ENCODE results near the gene NAV3.

The NAV3 gene

DNA sequence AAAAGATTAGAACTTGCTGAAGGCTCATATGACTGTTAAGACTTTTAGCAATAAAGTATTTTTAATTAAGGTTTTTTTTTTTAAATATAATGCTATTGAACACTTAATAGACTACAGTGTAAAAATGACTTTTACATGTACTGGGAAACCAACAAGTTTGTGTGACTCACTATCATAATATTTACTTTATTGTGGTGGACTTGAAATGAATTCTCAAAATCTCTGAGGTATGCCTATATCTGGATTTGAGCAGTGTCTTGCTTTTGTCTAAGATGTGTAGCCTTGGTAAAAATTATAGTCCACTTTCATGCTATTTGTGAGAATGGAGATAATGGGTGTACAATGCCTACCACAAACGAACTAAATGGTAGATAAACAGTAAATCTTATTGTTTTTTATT lies 33.9 kb upstream of the NAV3 start:
- no peak for DNase-seq (ENCODE audit: extremely low read depth, low read depth)
- no peak for TF ChIP-seq CTCF (IDR thresholded peaks at IDR 0.05; ENCODE audit: low read depth, low read length)

DNA sequence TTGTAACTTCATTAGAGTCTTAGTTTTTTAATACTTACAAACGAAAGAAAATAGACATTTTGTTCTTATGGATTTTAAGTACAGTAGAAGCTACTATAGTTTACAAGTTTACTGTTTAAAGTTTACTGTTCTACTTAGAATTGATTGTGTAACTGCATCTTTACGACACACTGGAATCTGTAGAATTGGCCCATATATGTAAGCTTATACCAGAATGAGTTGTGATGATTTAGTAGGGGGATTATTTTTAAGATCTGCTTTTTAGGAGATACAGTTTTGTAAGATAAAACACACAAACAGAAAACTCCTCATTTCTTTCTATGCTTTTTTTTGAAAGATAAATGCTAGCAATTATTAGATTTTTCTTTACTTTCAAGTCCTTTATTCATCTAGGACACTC lies 30.2 kb upstream of the NAV3 start:
- no peak for TF ChIP-seq CTCF (IDR thresholded peaks at IDR 0.05; ENCODE audit: low read depth, low read length)
- no peak for DNase-seq (ENCODE audit: extremely low read depth, low read depth)

- TF ChIP-seq CTCF (IDR thresholded peaks at IDR 0.05; ENCODE audit: low read depth, low read length), result no peak
- DNase-seq (ENCODE audit: extremely low read depth, low read depth), result no peak
These were observed 22.2 kb upstream of the NAV3 start for GRCh38 chr12:77808534-77808933.

DNA sequence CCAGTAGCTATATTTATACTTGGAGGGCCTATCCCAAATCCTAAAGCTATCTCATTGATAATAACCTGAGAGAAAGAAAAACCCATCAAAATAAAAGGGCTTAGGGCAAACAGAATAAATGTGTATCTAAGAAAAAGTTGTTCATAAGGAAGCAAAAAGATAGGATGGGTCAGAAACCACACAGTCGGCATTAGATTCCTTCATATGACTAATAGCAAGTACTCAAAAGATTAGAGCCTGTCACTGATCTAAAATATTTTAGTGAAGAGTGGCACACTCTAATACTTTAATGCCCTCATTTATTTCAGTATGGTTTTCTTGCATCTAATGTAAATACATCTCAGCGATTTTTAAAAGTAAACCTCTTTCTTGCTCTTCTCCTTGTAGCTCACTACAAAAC lies 17.1 kb upstream of the NAV3 start:
- DNase-seq (ENCODE audit: extremely low read depth, low read depth), result no peak
- no peak for TF ChIP-seq CTCF (IDR thresholded peaks at IDR 0.05; ENCODE audit: low read depth, low read length)

DNA sequence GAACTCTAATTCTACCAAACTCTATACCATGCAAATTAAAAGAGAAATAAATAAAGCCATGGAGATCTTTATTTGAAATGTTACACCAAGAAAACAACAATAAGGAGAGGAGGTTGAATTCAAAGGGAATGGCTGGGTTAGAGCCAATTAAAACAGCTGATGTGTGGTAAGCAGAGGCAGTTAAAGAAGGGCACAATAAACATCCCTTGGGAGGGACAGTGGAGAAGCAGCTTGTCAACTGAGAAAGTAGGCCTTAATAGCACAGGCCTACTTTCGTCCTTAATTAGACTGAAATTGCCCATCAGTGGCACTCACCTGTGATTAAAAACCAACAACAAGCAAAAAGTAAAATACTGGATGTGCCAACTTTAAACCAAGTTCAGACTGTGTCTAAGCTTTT lies 16.3 kb upstream of the NAV3 start:
- no peak for DNase-seq (ENCODE audit: extremely low read depth, low read depth)
- no peak for TF ChIP-seq CTCF (IDR thresholded peaks at IDR 0.05; ENCODE audit: low read depth, low read length)

DNA sequence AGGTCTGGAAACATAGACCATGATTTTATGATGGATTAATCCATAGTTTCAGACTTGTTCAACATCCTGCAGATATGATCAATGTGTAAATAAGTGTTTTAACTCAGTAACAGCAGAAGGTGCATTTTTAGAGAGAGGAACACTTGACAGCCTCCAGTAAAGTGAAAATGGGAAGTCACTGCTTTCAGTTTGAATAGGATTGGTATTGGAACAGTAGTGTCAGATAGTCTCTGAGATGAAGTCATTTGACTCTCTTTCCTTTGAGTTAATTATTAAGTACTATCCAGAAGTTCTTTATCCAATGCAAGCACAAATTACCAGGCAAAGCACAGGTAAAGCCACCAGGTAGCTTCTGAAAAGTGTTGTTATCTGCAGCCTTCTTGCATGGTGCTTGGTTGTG lies 14.5 kb upstream of the NAV3 start:
- no peak for TF ChIP-seq CTCF (IDR thresholded peaks at IDR 0.05; ENCODE audit: low read depth, low read length)
- no peak for DNase-seq (ENCODE audit: extremely low read depth, low read depth)

DNA sequence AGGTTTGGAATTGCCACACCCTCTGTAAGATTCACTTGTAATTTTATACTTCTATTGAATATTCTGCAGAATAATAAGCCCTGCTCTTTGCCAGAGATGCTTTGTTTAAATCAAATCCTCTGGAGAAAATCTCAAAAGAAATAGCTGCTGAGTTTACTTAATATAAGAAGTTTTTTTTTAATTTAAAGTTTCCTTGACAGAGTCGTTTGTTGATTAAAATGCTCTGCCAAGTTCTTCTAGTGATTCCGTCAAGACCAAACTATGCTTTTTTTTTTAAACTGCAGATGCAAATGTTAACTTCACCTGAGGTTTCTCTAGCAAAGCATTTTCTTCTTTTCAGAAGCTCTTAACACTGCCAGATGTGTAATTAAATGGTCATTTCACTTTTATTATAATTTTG lies 13.4 kb upstream of the NAV3 start:
- no peak for TF ChIP-seq CTCF (IDR thresholded peaks at IDR 0.05; ENCODE audit: low read depth, low read length)
- DNase-seq (ENCODE audit: extremely low read depth, low read depth), result no peak
